ENCODE results near the gene TMEM176A. TPM values are rescaled to one million over a fixed set of nuclear protein-coding genes. Genes with fewer than 3 reads are reported as not detected.
"Not testable (repeated sequence)": the region's sequence is repeated elsewhere in the genome, so short reads cannot be mapped to it uniquely, and the experiment has no call there.

Gene TMEM176A
- total RNA-seq, 1 donor from 2014 or later: 68.1 TPM

DNA sequence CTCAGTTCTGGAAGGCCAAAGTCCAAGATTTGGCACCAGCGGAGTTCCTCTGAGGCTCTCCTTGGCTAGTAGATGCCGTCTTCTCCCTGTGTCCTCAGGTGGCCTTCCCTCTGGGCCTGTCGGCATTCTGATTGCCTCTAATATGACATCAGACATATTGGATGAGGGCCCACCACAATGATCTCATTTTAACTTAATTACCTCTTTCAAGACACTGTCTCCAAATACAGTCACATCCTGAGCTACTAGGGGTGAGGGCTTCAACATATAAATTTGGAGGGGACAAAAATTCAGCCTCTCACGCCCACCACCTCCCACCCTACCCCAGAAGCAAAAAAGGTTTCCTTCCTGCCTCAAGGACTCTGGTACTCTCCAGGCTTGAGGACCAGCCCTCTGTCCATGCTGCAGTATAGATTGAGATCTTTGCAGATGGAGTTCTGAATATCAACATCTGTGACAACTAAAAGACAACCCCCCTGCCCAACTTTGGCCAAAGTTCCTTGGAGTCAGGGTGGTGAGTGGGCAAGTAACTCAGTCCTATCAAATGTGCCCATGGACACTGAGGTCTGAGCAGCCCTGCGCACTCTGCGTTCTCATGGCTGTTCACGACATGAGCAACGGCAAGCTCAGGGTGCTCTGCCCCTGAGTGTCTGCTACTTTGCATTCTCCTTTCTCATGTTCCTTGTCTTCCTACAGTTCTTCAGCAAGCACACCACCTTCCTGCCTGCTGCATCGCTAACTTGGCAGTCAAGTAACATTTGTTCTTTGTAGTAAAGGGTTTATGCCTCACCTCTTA, 11.9 kb upstream of the TMEM176A start:
- DNase-seq (ENCODE audit: low spot score): no peak

DNA sequence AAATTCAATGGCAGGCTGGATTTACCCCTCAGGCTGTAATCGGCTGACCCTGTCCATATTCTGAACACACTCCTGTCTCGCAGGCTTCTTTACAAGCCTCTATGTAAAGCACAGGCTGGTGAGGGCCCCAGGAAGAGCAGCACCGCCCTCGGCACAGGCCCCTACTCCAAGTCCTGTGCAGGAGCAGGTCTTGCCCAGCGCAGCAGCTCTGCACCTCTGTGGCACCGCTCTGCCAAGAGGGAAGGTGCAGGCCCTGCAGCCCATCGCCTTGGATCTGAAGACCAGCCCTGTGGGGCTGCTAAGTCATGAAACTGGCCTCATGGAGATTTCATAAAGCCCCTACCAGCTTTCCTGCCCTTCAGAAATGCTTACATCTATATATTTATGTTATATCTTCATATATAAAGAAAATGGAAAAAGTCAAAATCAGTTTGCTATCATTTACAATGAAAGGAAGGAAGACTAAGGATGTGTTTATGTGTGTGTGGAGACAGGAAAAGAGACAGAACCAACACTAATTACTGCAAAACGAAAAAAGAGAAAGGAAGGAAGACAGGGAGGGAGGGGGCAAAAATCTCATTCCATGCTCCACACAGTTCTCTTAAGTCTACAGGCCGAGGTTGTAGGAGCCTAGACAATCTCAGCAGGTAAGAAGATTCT, 10.0 kb upstream of the TMEM176A start:
- DNase-seq (ENCODE audit: low spot score): no peak

DNA sequence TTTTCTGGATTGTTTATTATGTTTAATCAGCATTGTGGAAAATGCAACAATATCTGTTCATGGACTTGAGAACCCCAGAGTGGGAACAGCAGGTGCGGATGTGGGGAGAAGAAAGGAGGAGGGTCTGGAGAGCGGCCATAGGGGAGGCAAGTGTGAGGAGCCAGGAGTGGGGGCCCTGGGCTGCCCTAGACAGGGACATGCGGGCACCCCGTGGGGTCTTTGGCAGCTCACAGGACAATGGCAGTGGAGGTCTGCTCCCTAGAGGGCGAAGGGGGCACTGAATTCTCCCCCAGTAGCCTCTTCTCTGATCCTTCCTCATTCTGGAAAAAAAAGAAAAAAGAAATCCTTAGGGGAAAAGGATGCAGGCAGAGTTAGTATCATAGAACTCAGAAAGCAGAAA, 9.3 kb upstream of the TMEM176A start:
- DNase-seq (ENCODE audit: low spot score): no peak

DNA sequence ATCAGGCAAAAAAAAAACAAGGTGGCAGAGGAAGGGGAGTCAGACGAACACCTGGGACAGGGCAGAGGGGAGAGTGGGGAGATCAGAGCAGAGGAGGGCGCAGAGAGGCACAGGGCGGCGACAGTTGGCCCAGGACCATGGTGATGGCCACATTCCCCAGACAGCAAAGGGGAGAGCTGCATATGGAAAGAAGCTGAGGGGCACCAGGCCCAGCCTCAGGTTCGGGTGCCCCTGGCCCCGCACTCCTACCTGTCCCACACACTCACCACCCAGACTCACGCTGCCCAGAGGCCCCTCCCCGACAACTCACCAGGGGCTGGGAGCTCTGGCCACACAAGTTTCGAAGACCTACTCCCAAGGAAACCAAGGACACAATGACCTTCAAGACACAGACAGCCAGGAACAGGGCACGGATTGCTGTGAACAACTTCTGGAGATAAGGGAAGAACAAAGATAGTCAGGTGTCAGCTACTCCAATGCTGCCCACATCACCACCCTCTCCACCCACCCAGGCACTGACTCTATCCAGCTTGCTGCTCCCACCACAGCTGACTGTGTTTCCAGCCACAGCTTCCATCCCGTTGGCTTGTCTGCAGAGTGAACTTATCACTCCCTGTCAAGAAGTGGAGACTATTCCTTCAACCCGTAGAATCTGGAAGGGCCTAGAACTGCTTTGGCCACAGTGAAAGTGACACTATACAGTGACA, 8.7 kb upstream of the TMEM176A start:
- no peak for DNase-seq (ENCODE audit: low spot score)

DNA sequence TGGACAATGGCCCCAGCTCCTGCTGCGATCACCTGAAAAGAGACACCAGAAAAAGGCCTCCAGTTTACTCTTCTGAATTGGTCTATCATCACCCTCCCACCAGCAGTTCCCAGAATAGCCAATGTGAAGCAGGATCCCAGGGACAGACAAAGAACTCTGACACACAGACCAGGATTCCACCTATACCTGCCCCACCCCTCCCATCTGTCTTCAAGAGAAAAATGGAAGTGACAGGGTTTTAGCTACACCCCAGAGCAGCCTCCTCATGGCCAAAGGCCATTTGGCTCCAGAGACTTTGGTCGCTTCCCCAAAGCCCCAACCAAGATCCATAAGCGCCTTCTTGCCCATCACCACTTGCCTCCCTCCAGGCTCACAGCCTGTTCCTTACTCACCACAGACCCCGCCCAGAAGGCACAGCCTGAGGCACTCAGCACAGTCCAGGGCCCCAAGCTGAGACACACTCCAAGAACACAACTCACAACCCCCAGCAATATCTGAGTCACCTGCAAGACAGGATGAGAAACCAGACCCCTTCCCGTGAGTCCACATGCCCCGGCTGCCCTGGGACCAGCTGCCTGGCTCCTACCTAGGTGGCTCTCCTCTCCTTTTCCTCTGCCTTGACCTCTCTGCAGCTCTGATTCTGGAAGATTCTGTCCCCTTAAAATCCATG, 6.9 kb upstream of the TMEM176A start:
- no peak for DNase-seq (ENCODE audit: low spot score)

DNA sequence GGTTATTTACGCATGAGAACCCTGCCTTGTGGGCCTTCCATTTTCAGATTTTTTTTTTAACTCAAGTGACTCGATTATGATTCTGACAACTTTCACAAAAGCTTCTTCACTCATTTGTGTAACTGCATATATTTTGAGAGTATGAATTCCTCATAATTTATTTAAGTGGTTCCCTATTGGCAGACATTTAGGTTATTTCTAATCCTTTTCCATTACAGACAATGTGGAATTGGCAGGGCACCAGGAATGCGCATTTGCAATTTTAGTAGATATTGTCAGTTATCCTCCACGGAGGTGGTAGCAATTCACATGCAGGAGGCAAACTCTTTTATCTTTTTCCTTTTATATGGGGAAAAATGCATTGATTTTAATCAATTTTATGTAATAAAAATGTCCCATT, 2.9 kb upstream of the TMEM176A start:
- DNase-seq (ENCODE audit: low spot score): no peak

DNA sequence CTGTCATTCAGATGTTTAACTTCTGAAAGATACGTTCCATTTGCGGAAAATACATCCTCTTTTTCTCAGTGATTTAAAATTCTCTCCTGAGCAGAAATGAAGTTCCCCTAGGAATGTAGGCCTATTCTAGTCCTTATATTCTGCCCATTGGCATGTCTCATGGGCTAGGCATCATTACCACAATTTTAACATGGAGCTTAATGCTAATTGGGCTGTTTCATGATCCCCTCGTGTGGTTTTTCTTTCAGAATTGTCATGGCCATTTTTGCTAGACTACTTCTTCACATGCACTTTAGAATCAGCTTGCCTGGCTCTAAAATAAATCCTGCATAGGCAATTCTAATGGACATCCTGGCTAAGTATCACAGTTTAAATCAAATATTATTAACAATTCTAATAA, 1.4 kb upstream of the TMEM176A start:
- no peak for DNase-seq (ENCODE audit: low spot score)

DNA sequence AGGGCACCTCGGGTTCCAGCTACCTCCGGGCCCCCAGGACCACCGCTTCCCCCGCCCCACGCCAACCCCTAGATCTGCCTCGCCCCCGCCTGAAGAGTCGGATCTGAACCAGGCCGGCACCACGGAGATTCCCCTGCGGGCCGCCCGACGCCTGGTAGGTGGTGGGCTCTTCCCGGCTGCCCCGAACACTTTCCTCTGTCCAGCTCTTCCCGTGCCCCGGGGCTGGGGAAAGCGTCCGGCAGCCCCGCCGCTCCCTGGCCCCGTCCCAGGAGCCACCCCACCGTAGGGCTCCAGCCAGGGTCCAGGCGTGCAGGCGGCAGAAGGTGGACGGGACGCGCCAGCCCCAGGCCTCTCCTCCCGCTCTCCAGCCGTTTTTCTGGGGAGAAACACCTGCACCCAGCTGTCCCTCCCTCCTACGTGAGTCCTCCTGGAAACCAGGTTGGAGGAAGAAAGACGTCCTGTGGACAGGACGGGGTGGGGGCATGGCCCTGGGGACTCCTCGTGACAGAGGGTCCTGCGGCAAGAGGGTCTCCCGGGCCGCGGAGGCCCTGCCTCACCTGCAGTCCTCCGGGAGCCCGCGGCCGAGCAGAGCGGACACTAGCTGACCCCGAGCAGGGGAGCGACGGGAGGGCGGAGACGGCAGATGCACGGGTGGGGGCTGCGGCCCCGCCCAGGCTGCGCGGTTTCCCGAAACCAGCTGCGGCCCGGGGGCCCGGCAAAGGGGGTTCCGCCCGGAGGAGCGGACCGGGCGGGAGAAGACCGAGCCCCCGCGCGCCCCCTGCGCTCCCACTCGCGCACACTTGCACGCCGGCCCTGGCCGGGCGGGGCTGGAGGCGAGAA, 608 bp upstream of the TMEM176A start, which contains the start of gene TMEM176B:
TSS of gene TMEM176B (minus strand) at position 624 of the 840 bp plus-strand sequence. CDS start 3,795 bp downstream, outside the sequence.
- no peak for DNase-seq (ENCODE audit: low spot score)

DNA sequence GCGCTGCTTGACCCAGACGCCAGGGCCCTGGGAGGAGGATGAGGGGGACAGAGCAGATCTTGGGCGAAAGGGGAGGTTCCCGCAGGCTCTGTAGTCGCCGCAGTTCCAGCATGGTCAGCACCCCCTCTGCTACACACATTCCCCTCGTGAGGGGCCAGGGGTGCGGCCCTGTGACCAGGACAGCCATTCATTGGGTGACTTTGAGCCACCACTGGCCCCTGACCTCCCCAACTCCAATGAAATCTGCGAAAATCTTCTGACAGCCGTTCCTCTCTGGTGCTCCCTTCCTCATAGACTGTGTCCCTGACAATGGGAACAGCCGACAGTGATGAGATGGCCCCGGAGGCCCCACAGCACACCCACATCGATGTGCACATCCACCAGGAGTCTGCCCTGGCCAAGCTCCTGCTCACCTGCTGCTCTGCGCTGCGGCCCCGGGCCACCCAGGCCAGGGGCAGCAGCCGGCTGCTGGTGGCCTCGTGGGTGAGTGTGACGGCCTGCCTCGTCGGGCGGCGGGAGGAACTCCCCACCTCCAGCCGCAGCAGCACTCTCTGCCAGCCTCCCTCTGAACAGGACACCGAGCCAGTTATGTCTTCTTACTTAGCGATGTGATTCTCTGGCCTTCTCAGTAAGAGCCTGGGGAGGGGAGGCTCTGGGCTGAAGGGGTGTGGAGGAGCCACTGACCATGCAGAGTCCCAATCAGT, 825 bp downstream of the TMEM176A start:
- DNase-seq (ENCODE audit: low spot score): no peak

DNA sequence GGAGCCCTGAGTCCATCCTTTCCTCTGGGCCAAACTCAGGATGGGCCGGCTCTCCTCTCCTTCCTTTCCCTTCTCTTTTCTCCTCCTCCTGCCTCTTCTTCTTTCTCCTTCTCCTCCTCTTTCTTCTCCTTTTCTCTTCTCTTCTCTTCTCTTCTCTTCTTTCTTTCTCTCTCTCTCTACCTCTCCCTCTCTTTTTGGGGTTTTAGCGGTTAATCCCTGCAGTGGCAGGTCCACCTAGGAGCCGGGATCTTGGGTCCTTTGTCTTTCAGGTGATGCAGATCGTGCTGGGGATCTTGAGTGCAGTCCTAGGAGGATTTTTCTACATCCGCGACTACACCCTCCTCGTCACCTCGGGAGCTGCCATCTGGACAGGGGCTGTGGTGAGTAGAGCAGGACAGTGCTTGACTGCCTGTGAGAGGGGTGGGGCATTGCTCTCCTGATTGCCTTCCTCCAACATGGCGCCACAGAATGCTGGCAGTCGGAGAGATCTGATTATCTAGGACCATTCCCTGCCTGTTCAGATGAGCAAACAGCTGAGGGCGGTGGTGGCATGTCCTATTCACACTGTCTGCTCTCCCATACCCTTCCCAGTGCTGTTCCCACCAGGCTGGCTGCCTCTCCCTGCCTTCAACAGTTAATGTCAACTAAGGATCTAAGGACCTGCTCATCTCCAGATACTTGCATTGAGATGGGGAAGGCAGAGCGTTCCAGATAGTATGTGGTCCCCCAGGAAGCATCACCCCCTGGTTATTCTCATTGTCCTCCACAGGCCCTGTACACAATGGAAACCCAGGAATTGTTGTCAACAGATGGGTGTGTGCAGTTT, 1.6 kb downstream of the TMEM176A start:
- DNase-seq (ENCODE audit: low spot score): no peak

DNA sequence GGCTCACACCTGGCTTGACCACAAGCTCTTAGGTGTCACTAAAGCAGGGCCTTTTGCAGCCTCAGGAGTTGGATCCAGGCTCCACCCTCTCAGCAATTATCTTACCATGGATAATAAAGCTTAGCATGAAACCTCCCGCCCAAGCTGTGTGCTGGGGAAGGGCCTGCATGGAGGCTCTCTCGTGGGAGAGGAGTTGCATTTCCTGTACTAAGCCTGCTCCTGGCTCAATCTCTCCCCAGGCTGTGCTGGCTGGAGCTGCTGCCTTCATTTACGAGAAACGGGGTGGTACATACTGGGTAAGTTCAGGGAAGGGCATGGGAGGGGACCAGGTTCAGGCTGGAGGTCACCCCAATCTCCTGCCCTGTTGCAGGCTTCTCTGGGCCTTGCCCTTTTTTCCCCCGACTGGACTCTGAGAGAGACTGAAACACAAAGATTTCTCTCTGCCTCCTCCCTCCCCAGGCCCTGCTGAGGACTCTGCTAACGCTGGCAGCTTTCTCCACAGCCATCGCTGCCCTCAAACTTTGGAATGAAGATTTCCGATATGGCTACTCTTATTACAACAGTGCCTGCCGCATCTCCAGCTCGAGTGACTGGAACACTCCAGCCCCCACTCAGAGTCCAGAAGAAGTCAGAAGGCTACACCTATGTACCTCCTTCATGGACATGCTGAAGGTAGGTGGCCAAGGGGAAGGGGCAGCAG, 2.7 kb downstream of the TMEM176A start:
- peak; percentile 57 for DNase-seq (ENCODE audit: low spot score)

DNA sequence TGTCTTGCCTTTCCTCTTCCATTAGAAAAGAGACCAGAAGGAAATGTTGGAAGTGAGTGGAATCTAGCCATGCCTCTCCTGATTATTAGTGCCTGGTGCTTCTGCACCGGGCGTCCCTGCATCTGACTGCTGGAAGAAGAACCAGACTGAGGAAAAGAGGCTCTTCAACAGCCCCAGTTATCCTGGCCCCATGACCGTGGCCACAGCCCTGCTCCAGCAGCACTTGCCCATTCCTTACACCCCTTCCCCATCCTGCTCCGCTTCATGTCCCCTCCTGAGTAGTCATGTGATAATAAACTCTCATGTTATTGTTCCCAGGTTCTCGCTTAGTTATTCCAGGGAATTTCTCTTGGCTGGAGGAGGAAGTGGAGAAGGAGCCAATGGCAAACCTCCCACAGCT, 4.2 kb downstream of the TMEM176A start:
- no peak for DNase-seq (ENCODE audit: low spot score)

DNA sequence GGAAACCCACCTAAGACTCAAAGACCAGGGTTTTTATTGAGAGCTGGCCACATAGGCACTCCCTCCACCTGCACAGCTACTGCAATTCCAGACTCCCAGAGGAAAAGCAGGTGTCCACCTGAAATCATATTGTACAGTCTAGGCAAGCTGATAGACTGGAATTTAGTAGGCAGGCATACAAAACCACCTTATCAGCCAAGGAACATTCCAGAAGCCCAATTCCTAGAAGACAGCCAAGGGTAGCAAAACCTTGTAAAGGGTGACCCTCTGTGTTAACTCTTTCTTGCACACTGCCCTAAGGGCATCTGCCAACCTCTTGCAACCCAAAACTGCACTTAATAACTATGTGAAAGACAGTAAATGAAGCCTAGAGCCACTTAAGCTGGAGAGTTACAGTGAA, 5.3 kb downstream of the TMEM176A start:
- DNase-seq (ENCODE audit: low spot score): no peak

DNA sequence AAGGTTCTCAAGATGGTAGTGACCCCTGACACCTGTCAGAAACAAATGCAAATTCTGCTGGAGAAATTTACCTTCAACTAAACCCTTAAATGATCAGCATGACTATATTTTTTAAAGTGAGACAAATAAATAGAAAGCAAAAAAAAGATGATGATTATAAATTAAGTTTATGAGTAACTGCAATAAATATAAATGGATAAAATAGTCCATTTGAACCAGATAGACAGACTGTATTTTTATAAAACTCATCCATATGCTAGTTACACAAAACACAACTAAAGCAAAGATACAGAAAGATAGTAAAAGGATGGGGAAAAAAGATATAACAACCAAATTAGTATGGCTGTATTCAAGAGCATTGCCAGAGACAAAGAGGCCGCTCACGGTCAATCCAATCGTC, 5.9 kb downstream of the TMEM176A start:
- DNase-seq (ENCODE audit: low spot score): no peak

DNA sequence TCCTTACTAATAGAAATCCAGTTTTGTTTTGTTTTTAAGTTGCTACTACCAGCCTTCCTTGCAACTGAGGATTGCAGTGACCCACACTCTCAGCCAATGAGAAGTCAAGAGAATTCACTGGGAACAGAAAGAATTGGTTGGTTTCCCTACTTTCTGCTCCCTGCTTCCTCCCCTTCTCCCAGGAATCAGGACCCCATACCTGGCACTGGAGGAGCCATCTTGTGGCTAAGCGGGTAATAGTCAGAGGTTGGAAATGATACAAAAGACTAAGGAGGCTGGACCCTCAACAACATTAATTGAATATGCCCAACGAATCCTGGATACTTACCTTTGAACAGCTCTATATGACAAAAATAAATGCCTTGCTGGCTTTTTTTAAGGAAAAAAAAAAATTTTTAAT, 6.3 kb downstream of the TMEM176A start:
- no peak for DNase-seq (ENCODE audit: low spot score)

DNA sequence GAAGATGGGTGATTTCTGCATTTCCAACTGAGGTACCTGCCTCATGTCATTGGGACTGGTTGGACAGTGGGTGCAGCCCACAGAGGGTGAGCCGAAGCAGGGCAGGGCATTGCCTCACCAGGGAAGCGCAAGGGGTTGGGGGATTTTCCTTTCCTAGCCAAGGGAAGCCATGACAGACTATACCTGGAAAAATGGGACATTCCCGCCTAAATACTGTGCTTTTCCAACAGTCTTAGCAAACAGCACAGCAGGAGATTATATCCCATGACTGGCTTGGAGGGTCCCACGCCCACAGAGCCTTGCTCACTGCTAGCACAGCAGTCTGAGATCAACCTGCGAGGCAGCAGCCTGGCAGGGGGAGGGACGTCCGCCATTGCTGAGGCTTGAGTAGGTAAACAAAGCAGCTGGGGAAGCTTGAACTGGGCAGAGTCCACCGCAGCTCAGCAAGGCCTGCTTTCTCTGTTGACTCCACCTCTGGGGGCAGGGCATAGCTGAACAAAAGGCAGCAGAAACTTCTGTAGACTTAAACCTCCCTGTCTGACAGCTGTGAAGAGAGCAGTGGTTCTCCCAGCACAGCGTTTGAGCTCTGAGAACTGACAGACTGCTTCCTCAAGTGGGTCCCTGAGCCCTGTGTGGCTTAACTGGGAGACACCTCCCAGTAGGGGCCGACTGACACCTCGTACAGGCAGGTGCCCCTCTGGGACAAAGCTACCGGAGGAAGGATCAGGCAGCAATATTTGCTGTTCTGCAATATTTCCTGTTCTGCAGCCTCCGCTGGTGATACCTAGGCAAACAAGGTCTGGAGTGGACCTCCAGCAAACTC, 7.3 kb downstream of the TMEM176A start:
- DNase-seq (ENCODE audit: low spot score): not testable (repeated sequence)

DNA sequence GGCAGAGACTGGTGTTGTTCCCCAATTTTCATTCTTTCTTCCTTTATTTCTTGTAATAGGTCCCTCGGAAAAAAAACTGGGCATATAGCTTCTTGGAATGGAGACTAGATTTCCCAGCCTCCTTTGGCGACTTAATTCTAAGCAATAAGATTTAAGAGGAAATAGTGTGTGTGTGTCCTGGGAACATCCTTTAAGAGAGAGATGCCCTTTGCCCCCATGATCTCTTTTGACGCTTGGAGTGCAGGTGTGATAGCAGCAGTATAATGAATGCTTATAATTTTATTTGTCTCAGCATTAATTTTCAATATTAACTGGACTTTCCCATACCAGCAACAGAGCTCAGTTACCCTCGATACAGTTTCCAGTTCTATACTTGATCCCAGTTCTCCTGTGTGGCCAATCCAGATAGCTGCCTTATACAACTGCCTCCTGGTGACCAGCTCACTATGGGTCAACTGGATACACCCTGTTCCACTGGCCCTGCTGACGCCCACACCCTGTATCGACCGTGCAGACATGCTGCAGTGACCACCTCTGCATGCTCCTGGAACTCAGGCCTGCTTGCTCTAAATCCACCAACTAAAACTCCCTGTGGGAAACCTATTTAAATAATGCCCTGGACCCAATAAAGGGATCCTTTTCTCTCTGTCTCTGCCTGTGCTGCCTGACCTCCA, 13.9 kb downstream of the TMEM176A start:
- no peak for DNase-seq (ENCODE audit: low spot score)

Measured in umbilical cord (tissue), 2 donors.